Kidney epithelial cell (primary cell): ENCODE measurements around the gene ABCC10. TPM values are rescaled to one million over a fixed set of nuclear protein-coding genes. Genes with fewer than 3 reads are reported as not detected.

Experiments used
- DNase-seq: peaks from one replicate; pipeline ENCODE4 v3.0.0-alpha.2; 2010; ENCODE audit warnings: low read depth
- H3K27me3 ChIP-seq: 2 replicates; pipeline ENCODE4 v1.6.0; 2011; ENCODE audit warnings: low read length; ENCODE audit not compliant: control insufficient read depth, insufficient read depth
- H3K36me3 ChIP-seq: 2 replicates; pipeline ENCODE4 v1.5.1; 2011; ENCODE audit warnings: low read length; ENCODE audit not compliant: control insufficient read depth, insufficient read depth
- H3K4me3 ChIP-seq: 2 replicates; pipeline ENCODE4 v1.5.1; 2011; ENCODE audit warnings: low read depth, mild to moderate bottlenecking, control low read depth, low read length
- total RNA-seq: library from RNA; depleted of rRNA; stranded (reverse); fragments of >200 nt; gene quantifications from 2 replicates; pipeline ENCODE4 v1.2.3, GENCODE V29; 2015
- TF ChIP-seq, protein P1 (sequence below): IDR thresholded peaks from 2 replicates; pipeline ENCODE4 v1.5.1; 2011; ENCODE audit warnings: mild to moderate bottlenecking, moderate library complexity, low read length, control low read depth, inconsistent platforms; ENCODE audit not compliant: insufficient read depth, poor library complexity, severe bottlenecking

ABCC10 gene
- total RNA-seq, 1 donor from 2014 or later, result 24.9 TPM

DNA sequence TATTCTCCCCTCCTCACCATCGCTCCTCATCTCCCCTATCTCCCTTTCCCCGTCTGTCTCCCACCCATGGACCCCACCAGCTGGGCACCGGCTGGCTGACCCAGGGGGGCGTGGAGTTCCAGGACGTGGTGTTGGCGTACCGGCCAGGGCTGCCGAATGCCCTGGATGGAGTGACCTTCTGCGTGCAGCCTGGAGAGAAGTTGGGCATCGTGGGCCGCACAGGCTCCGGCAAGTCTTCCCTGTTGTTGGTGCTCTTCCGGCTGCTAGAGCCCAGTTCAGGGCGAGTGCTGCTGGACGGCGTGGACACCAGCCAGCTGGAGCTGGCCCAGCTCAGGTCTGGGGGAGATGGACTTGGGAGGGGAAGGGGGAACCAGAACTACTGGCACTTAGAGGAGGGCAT lies 20.3 kb downstream of the ABCC10 start:
- H3K36me3 ChIP-seq, result peaks cover 3% of the 10 kb centered on the region
- TF ChIP-seq, protein P1, sequence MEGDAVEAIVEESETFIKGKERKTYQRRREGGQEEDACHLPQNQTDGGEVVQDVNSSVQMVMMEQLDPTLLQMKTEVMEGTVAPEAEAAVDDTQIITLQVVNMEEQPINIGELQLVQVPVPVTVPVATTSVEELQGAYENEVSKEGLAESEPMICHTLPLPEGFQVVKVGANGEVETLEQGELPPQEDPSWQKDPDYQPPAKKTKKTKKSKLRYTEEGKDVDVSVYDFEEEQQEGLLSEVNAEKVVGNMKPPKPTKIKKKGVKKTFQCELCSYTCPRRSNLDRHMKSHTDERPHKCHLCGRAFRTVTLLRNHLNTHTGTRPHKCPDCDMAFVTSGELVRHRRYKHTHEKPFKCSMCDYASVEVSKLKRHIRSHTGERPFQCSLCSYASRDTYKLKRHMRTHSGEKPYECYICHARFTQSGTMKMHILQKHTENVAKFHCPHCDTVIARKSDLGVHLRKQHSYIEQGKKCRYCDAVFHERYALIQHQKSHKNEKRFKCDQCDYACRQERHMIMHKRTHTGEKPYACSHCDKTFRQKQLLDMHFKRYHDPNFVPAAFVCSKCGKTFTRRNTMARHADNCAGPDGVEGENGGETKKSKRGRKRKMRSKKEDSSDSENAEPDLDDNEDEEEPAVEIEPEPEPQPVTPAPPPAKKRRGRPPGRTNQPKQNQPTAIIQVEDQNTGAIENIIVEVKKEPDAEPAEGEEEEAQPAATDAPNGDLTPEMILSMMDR, result no peak
- DNase-seq, result no peak
- no peak overlapping the region for H3K4me3 ChIP-seq
- H3K27me3 ChIP-seq, result no peaks in the 10 kb centered on the region

- H3K4me3 ChIP-seq, result no peak overlapping the region
- DNase-seq, result no peak
- TF ChIP-seq, protein P1, result no peak
- H3K27me3 ChIP-seq, result no peaks in the 10 kb centered on the region
- H3K36me3 ChIP-seq, result peaks cover 3% of the 10 kb centered on the region
Measured at GRCh38 chr6:43448916-43449315, 21.6 kb downstream of the ABCC10 start.

DNA sequence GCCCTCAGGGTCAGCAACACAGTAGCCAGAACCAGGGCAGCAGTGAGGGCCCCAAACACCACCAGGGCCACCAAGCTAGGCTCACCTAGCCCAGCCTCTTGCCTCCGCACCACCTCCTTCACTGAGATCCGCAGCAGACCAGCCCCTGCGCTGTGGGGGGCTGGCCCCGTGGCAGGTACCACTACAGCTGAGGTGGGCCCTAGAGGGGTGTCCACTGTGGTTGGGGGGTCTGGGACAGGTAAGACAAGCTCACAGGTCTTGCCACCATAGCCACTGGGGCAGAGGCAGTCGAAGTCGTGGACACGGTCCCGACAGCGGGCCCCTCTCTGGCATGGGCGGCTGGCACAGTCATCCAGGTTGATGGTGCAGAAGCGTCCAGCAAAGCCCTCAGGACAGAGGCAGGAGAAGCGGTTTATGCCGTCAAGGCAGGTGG lies 23.4 kb downstream of the ABCC10 start:
- Histone ChIP-seq H3K27me3 (peaks cover 8% of the 10 kb centered on the region), H3K4me3 (no peak overlapping the region), H3K36me3 (peaks cover 3% of the 10 kb centered on the region)
- no peak for DNase-seq
- TF ChIP-seq, protein P1, result no peak

GRCh38 chr6:43451348-43451747 lies 24.0 kb downstream of the ABCC10 start:
- Histone ChIP-seq H3K4me3 (no peak overlapping the region), H3K36me3 (peaks cover 3% of the 10 kb centered on the region), H3K27me3 (peaks cover 13% of the 10 kb centered on the region)
- DNase-seq, result no peak
- TF ChIP-seq, protein P1, result no peak

DNA sequence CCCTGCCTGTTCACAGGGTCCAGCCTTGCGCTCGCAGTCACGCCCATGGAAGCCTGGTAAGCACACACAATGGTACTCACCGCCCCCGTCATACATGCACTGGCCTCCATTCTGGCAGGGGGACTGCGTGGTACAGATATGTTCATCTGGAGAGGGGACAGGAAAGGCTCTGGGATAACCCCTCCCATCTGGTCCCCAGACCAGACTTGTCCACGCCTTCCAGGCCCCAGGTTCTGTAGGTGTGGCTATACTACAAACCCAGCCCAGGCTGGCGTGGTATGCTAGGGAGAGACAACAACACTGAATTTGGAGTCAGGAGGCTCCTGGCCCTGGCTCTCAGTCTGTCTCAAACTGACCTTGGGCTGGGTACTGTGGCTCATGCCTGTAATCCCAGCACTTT lies 24.6 kb downstream of the ABCC10 start:
- TF ChIP-seq, protein P1, result no peak
- Histone ChIP-seq H3K27me3 (peaks cover 19% of the 10 kb centered on the region), H3K4me3 (no peak overlapping the region), H3K36me3 (peaks cover 3% of the 10 kb centered on the region)
- no peak for DNase-seq

GRCh38 chr6:43452896-43453295 lies 25.6 kb downstream of the ABCC10 start:
- peaks cover 19% of the 10 kb centered on the region for H3K27me3 ChIP-seq
- H3K36me3 ChIP-seq, result peaks cover 3% of the 10 kb centered on the region
- TF ChIP-seq, protein P1, result no peak
- H3K4me3 ChIP-seq, result no peak overlapping the region
- no peak for DNase-seq
